Bronchial epithelial cell (primary cell): ENCODE results near the gene NCEH1. TPM values are rescaled to one million over a fixed set of nuclear protein-coding genes. Genes with fewer than 3 reads are reported as not detected.
A peak's percentile ranks its signal among the peaks of the same experiment; 100 is the strongest.

Experiments
- DNase-seq: peaks from one replicate; pipeline ENCODE4 v3.0.0-alpha.2; 2010; ENCODE audit warnings: low read depth
- FAIRE-seq: peaks from 2 replicates; lab custom pipeline; 2011; peaks lifted over from hg19 to GRCh38; lab: Jason Lieb, UNC
- H3K27me3 ChIP-seq: 2 replicates; pipeline ENCODE4 v1.5.1; 2011; ENCODE audit warnings: low read length; ENCODE audit not compliant: control insufficient read depth, insufficient read depth
- H3K36me3 ChIP-seq: 2 replicates; pipeline ENCODE4 v1.5.1; 2011; ENCODE audit warnings: low read length; ENCODE audit not compliant: control insufficient read depth, insufficient read depth
- H3K4me3 ChIP-seq: 2 replicates; pipeline ENCODE4 v1.5.1; 2011; ENCODE audit warnings: mild to moderate bottlenecking, low read depth, low read length, control low read depth
- total RNA-seq: library from RNA; depleted of rRNA; stranded (reverse); fragments of >200 nt; gene quantifications from 2 replicates; pipeline ENCODE4 v1.2.1, GENCODE V29; 2014
- TF ChIP-seq, protein P1 (sequence below): IDR thresholded peaks from 2 replicates; pipeline ENCODE4 v1.5.1; 2011; ENCODE audit warnings: mild to moderate bottlenecking, moderate library complexity, low read length, control low read depth, inconsistent platforms; ENCODE audit not compliant: insufficient read depth, severe bottlenecking

The NCEH1 gene
- total RNA-seq, 1 donor from 2014 or later, result 5.3 TPM

DNA sequence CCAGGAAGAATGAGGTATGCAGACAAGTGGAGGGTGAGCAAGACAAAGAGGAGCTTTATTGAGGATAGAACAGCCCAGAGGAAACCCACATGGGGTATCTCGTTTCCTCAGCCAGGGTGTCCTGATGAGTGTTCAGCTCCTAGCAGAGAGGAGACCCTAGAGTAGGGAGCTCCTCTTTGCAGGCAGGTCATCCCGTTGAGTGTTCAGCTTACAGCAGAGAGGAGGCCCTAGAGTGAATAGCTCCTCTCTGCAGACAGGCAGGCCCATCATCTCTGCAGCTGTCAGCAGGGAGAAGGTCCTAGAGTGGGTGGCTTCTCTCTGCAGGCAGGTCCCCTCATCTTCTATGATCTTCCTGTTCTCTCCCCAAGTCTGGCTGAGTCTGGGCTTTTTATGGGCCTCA lies 97.0 kb downstream of the NCEH1 start:
- DNase-seq (no peak), FAIRE-seq (no peak)
- no peak overlapping the region for H3K4me3 ChIP-seq
- TF ChIP-seq, protein P1, sequence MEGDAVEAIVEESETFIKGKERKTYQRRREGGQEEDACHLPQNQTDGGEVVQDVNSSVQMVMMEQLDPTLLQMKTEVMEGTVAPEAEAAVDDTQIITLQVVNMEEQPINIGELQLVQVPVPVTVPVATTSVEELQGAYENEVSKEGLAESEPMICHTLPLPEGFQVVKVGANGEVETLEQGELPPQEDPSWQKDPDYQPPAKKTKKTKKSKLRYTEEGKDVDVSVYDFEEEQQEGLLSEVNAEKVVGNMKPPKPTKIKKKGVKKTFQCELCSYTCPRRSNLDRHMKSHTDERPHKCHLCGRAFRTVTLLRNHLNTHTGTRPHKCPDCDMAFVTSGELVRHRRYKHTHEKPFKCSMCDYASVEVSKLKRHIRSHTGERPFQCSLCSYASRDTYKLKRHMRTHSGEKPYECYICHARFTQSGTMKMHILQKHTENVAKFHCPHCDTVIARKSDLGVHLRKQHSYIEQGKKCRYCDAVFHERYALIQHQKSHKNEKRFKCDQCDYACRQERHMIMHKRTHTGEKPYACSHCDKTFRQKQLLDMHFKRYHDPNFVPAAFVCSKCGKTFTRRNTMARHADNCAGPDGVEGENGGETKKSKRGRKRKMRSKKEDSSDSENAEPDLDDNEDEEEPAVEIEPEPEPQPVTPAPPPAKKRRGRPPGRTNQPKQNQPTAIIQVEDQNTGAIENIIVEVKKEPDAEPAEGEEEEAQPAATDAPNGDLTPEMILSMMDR, result no peak
- H3K36me3 ChIP-seq, result no peaks in the 10 kb centered on the region
- no peaks in the 10 kb centered on the region for H3K27me3 ChIP-seq

- Histone ChIP-seq H3K4me3 (no peak overlapping the region), H3K36me3 (no peaks in the 10 kb centered on the region), H3K27me3 (no peaks in the 10 kb centered on the region)
- no peak for FAIRE-seq
- TF ChIP-seq, protein P1, result no peak
- no peak for DNase-seq
These were observed 97.8 kb downstream of the NCEH1 start for GRCh38 chr3:172612871-172613678.

DNA sequence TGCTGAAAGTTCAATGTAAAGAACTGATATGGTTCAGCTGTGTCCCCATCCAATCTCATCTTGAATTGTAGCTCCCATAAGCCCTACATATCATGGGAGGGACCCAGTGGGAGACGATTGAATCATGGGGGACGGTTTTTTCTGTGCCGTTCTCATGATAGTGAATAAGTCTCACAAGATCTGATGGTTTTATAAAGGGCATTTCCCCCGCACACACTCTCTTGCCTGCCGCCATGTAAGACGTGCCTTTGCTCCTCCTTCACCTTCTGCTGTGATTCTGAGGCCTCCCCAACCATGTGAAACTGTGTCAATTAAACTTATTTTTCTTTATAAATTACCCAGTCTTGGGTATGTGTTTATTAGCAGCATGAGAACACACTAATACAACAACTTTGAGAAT lies 101.1 kb downstream of the NCEH1 start:
- DNase-seq (no peak), FAIRE-seq (no peak)
- Histone ChIP-seq H3K27me3 (no peaks in the 10 kb centered on the region), H3K36me3 (no peaks in the 10 kb centered on the region), H3K4me3 (no peak overlapping the region)
- TF ChIP-seq, protein P1, result no peak

GRCh38 chr3:172608575-172608974 lies 102.3 kb downstream of the NCEH1 start:
- Histone ChIP-seq H3K4me3 (no peak overlapping the region), H3K36me3 (no peaks in the 10 kb centered on the region), H3K27me3 (no peaks in the 10 kb centered on the region)
- FAIRE-seq, result no peak
- no peak for DNase-seq
- TF ChIP-seq, protein P1, result no peak

DNA sequence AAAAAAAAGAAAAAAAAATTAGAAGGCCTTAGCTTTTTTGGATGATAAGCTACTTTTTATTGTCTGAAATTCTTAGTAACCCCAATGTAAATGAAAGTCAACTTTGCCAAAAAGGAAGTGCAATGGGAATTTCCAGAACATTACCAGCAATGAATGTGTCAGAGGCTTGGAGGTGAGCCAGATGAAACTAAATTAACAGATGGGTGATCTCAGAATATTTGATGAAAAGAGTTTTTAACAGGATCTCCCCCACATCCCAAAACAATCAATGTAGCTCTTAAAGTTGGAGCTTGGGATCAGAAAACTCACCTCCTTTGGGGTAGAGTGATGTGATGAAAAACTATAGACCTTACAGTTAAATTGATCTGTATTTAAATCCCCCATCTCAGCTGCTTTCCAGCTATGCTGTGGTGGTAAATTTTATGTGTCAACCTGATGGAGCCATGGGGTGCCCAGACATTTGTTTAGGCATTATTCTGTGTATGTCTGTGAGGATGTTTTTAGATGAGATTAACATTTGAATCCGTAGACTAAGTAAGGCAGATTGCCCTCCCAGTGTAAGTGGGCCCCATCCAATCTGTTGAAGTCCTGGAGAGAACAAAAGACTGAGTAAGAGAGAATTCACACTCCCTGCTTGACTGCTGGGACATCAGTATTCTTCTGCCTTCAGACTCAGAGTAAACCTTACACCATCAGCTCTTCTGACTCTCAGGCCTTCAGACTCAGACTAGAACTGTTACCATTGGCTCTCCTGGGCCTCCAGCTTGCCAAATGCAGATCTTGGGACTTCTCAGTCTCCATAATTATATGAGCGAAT lies 103.4 kb downstream of the NCEH1 start:
- Histone ChIP-seq H3K27me3 (no peaks in the 10 kb centered on the region), H3K36me3 (no peaks in the 10 kb centered on the region), H3K4me3 (no peak overlapping the region)
- FAIRE-seq (no peak), DNase-seq (peak; percentile 95)
- TF ChIP-seq, protein P1, result no peak
